DND-41 (cell line): ENCODE measurements around the gene PSMA3.

Source experiments
- ATAC-seq: fragments of 200-7000 bp; cut with Tn5 transposase; 3 replicates; pipeline ENCODE4 v1.9.1; 2021; ENCODE audit warnings: low read depth; ENCODE audit not compliant: insufficient read depth
- DNase-seq: peaks from one replicate; pipeline ENCODE4 v3.0.0-alpha.2; 2020
- H2AFZ ChIP-seq: 2 replicates; pipeline ENCODE4 v1.6.0; 2012; ENCODE audit warnings: low read depth, low read length
- H3K27ac ChIP-seq: 2 replicates; pipeline ENCODE4 v1.5.1; 2012; ENCODE audit warnings: low read length, inconsistent platforms
- H3K27me3 ChIP-seq: fragments of 200-600 bp; sonication (generic); 2 replicates; pipeline ENCODE4 v1.6.0; 2012; ENCODE audit warnings: low read length, mild to moderate bottlenecking, inconsistent platforms; ENCODE audit not compliant: insufficient read depth, poor library complexity
- H3K36me3 ChIP-seq: 2 replicates; pipeline ENCODE4 v1.5.1; 2012; ENCODE audit warnings: low read length, inconsistent platforms; ENCODE audit not compliant: insufficient read depth
- H3K4me1 ChIP-seq: 2 replicates; pipeline ENCODE4 v1.5.1; 2012; ENCODE audit warnings: mild to moderate bottlenecking, low read length; ENCODE audit not compliant: insufficient read depth
- H3K4me2 ChIP-seq: 2 replicates; pipeline ENCODE4 v1.6.0; 2012; ENCODE audit warnings: mild to moderate bottlenecking, moderate library complexity, low read length, inconsistent platforms; ENCODE audit not compliant: insufficient read depth
- H3K4me3 ChIP-seq, 2 experiments: fragments of 200-600 bp in 1 of 2; shearing (Covaris generic) in 1 of 2; 2 replicates each; pipeline ENCODE4 v1.5.1; 2012 to 2016; ENCODE audit warnings: inconsistent platforms in 2 of 2, low read length in 2 of 2, mild to moderate bottlenecking in 2 of 2, low read depth in 1 of 2, moderate library complexity in 1 of 2
- H3K79me2 ChIP-seq: 2 replicates; pipeline ENCODE4 v1.6.0; 2012; ENCODE audit warnings: low read length, inconsistent platforms; ENCODE audit not compliant: insufficient read depth
- H3K9ac ChIP-seq: 2 replicates; pipeline ENCODE4 v1.6.0; 2012; ENCODE audit warnings: low read depth, mild to moderate bottlenecking, inconsistent platforms, low read length, moderate library complexity
- H3K9me3 ChIP-seq: 2 replicates; pipeline ENCODE4 v1.5.1; 2012; ENCODE audit warnings: low read length, moderate library complexity, mild to moderate bottlenecking, inconsistent platforms; ENCODE audit not compliant: insufficient read depth, severe bottlenecking
- H4K20me1 ChIP-seq: 2 replicates; pipeline ENCODE4 v1.6.0; 2012; ENCODE audit warnings: low read length; ENCODE audit not compliant: insufficient read depth
- CTCF ChIP-seq: IDR thresholded peaks from 2 replicates; pipeline ENCODE4 v1.5.1; 2012; ENCODE audit warnings: borderline replicate concordance, low read length, moderate library complexity, mild to moderate bottlenecking; ENCODE audit not compliant: poor library complexity, severe bottlenecking; ENCODE audit errors: extremely low read depth
- EZH2 ChIP-seq: IDR thresholded peaks from 3 replicates; pipeline ENCODE4 v1.6.1; 2012; ENCODE audit warnings: borderline replicate concordance, low read depth, mild to moderate bottlenecking, moderate library complexity, low read length, inconsistent platforms; ENCODE audit not compliant: severe bottlenecking

PSMA3 gene

GRCh38 chr14:58299401-58300330, 55.0 kb downstream of the PSMA3 start:
- Histone ChIP-seq H2AFZ (peak overlapping the region; percentile 77), H3K4me2 (peak overlapping the region; percentile 86), H3K27me3 (no peaks in the 10 kb centered on the region), H3K27ac (peak overlapping the region; percentile 55), H3K36me3 (peaks cover 35% of the 10 kb centered on the region), H3K79me2 (peaks cover 84% of the 10 kb centered on the region), H3K9me3 (no peaks in the 10 kb centered on the region), H3K4me1 (peaks cover 36% of the 10 kb centered on the region), H3K4me3 (peak overlapping the region; percentile 80 to 90; a peak in 3 of 4 replicates), H3K9ac (peak overlapping the region; percentile 71), H4K20me1 (peaks cover 27% of the 10 kb centered on the region)
- ATAC-seq: no peak
- peak; percentile 28 for DNase-seq
- TF ChIP-seq EZH2 (no peak), CTCF (no peak)

- Histone ChIP-seq H3K36me3 (peaks cover 38% of the 10 kb centered on the region), H3K4me1 (peaks cover 20% of the 10 kb centered on the region), H3K4me2 (no peak overlapping the region), H3K79me2 (peaks cover 68% of the 10 kb centered on the region), H3K9me3 (no peaks in the 10 kb centered on the region), H3K27me3 (no peaks in the 10 kb centered on the region), H2AFZ (no peak overlapping the region), H3K27ac (no peak overlapping the region), H3K4me3 (no peak overlapping the region), H3K9ac (no peak overlapping the region), H4K20me1 (peaks cover 11% of the 10 kb centered on the region)
- DNase-seq (no peak), ATAC-seq (no peak)
- TF ChIP-seq EZH2 (no peak), CTCF (no peak)
Observed at GRCh38 chr14:58301416-58301815, 56.8 kb downstream of the PSMA3 start.

- no peaks in the 10 kb centered on the region for H3K9me3 ChIP-seq
- peaks cover 54% of the 10 kb centered on the region for H3K36me3 ChIP-seq
- peaks cover 37% of the 10 kb centered on the region for H3K79me2 ChIP-seq
- TF ChIP-seq EZH2: no peak
- no peak for TF ChIP-seq CTCF
- no peak overlapping the region for H2AFZ ChIP-seq
- no peak overlapping the region for H3K9ac ChIP-seq
- H3K4me1 ChIP-seq: peaks cover 3% of the 10 kb centered on the region
- DNase-seq (no peak), ATAC-seq (no peak)
- no peak overlapping the region for H3K4me3 ChIP-seq
- H3K4me2 ChIP-seq: no peak overlapping the region
- H4K20me1 ChIP-seq: no peaks in the 10 kb centered on the region
- no peak overlapping the region for H3K27ac ChIP-seq
- H3K27me3 ChIP-seq: no peaks in the 10 kb centered on the region
Observed at GRCh38 chr14:58305730-58306129, 61.1 kb downstream of the PSMA3 start.
